ENCODE measurements around the gene TRIM65.
A peak's percentile ranks its signal among the peaks of the same experiment; 100 is the strongest.

Gene TRIM65

DNA sequence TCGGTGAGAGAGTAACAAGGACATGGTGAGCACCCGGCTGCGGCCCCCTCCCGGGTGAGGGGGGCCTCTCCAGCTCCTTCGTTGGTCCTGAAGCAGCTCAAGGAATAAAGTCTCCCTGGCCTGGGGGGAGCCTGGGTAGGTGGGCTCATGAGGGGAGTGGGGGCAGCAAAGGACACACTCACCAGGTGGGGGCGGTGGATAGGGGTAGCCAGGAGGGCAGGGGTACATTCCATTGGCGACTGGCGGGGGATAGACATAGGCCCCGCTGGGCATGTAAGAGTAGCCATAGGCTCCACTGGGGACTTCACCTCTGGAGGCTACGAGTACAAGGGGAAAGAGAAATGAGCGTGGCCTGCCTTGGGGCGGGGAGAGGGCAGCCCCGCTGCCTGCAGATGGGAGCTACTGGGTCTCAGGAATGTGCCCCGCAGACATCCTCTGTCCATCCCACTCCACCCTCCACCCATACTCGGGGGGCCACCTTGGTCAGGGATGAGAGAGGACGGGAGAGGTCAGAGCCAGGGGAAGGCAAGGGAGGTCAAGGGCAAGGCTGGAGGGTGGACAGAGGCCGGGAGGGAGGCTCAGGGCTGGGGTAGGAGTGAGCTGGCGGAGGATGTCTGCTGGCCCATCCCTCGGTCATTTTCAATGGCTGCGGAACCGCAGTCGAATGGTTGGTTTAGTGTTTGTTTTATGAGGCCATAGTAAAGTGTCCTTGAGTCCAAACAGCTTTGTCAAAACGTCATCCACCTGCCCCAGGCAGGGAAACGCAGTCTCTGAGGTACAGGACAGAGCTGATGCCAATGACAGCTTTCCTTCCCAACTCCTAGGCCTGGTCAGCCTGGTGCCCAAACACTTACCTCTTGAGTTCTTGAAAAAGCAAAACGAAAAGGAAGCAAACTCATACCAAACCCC lies 48.9 kb downstream of the TRIM65 start:
- no peak for TF ChIP-seq ZFX (IDR thresholded peaks at IDR 0.05)
- H3K27ac ChIP-seq = no peak overlapping the region

DNA sequence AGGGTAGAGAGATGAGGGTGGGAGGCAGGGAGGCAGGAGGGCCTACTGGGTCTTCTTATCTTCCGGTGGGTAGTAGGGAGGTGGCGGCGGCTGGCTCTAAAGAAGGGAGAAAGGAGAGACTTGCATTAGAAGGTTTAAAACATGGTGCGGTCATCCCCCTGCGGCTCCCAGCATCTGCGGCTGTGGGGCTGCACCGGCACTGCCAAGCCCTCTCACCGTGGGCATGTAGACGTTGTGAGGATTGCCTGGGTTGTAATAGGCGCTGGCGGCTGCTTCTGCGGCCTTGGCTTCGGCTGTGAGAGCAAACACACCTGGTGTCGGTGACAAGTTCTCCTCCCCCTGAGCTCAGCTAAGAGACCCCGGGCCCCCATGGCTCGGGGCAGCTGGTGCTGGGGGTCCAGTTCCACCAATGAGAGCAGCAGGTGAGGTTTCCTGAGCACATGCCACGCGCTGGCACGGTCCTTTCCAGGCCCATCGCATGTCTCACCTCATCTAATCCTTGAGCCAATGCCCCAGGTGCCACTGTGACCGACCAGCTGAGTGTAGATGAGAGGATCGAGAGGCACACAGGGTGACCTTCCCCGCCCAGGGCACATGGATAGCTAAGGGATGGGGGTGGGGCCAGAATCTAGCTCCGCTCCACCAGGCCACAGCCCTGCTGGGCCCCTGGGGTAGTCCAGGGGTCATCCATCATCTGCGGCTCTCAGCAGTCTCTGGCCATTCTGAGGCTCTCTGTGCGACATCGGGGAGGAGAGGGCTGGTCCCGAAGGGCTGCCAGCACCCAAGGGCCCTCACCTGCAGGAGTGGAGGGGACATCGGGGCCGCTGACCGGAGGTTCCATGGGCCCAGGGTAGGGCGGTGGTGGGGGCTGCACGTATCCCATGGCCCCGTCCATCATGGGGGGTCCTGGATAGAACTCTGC lies 49.8 kb downstream of the TRIM65 start:
- TF ChIP-seq, protein P1, sequence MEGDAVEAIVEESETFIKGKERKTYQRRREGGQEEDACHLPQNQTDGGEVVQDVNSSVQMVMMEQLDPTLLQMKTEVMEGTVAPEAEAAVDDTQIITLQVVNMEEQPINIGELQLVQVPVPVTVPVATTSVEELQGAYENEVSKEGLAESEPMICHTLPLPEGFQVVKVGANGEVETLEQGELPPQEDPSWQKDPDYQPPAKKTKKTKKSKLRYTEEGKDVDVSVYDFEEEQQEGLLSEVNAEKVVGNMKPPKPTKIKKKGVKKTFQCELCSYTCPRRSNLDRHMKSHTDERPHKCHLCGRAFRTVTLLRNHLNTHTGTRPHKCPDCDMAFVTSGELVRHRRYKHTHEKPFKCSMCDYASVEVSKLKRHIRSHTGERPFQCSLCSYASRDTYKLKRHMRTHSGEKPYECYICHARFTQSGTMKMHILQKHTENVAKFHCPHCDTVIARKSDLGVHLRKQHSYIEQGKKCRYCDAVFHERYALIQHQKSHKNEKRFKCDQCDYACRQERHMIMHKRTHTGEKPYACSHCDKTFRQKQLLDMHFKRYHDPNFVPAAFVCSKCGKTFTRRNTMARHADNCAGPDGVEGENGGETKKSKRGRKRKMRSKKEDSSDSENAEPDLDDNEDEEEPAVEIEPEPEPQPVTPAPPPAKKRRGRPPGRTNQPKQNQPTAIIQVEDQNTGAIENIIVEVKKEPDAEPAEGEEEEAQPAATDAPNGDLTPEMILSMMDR (conservative IDR thresholded peaks at IDR 0.05) = no peak
- no peak for TF ChIP-seq ZFX (IDR thresholded peaks at IDR 0.05)

GRCh38 chr17:75845933-75846691 lies 50.6 kb downstream of the TRIM65 start:
- no peak overlapping the region for H3K27ac ChIP-seq

More for the DNA sequence above, 49.8 kb downstream of the TRIM65 start:
- no peak overlapping the region for H3K27ac ChIP-seq

GRCh38 chr17:75845058-75845711 lies 51.6 kb downstream of the TRIM65 start:
- TF ChIP-seq ZFX (IDR thresholded peaks at IDR 0.05) = no peak
- TF ChIP-seq, protein P1 (conservative IDR thresholded peaks at IDR 0.05) = peak; percentile 86
- H3K27ac ChIP-seq = peak overlapping the region; percentile 37

More at GRCh38 chr17:75845933-75846691, 50.6 kb downstream of the TRIM65 start:
- TF ChIP-seq ZFX (IDR thresholded peaks at IDR 0.05) = no peak
- TF ChIP-seq, protein P1 (conservative IDR thresholded peaks at IDR 0.05) = no peak

GRCh38 chr17:75844530-75845057 lies 52.2 kb downstream of the TRIM65 start:
- H3K27ac ChIP-seq = peak overlapping the region; percentile 37

GRCh38 chr17:75843577-75844529 lies 52.9 kb downstream of the TRIM65 start, which contains the start of gene UNC13D:
Gene UNC13D, minus strand, starts transcription at chr17:75844404. Its CDS starts 67 bp downstream, at chr17:75844337.
- no peak for TF ChIP-seq ZFX (IDR thresholded peaks at IDR 0.05)
- TF ChIP-seq, protein P1 (conservative IDR thresholded peaks at IDR 0.05) = no peak
- peak within 1 kb of the TSS; percentile 37 for H3K27ac ChIP-seq

More at GRCh38 chr17:75844530-75845057, 52.2 kb downstream of the TRIM65 start:
- TF ChIP-seq ZFX (IDR thresholded peaks at IDR 0.05) = no peak
- TF ChIP-seq, protein P1 (conservative IDR thresholded peaks at IDR 0.05) = no peak

All from C4-2B (cell line).